Thyroid gland (tissue), 4 donors: ENCODE data around the gene DLGAP1.

Experiments used
- CTCF ChIP-seq, 6 experiments: fragments of 200-600 bp in 3 of 6; fragments of 450-650 bp in 3 of 6; sonication (generic) in 3 of 6; IDR thresholded peaks; one replicate each; pipeline ENCODE4 v1.5.1; 2016 to 2019; ENCODE audit warnings: antibody characterized with exemption in 6 of 6, mild to moderate bottlenecking in 2 of 6, inconsistent platforms in 1 of 6, moderate library complexity in 1 of 6
- POLR2A ChIP-seq, 2 donors: fragments of 450-650 bp; IDR thresholded peaks; one replicate each; pipeline ENCODE4 v1.6.1; 2017; ENCODE audit warnings: antibody characterized with exemption in 2 of 2, mild to moderate bottlenecking in 2 of 2, moderate library complexity in 1 of 2

- TF ChIP-seq CTCF (IDR thresholded peaks at IDR 0.05) (no peak), POLR2A (IDR thresholded peaks at IDR 0.05) (no peak)
Measured at GRCh38 chr18:3867864-3868311, 587.2 kb downstream of the DLGAP1 start.
